C4-2B (cell line): ENCODE results near the gene OPRL1.

ENCODE experiments used
- CTCF ChIP-seq: fragments of 450-650 bp; conservative IDR thresholded peaks from 2 replicates; pipeline ENCODE4 v1.5.1; 2017; ENCODE audit warnings: mild to moderate bottlenecking
- ZFX ChIP-seq: fragments of 450-650 bp; IDR thresholded peaks from 2 replicates; pipeline ENCODE4 v1.6.1; 2017

GRCh38 chr20:64115171-64115911 is 35.5 kb downstream of the OPRL1 start:
- TF ChIP-seq CTCF: no peak
- TF ChIP-seq ZFX: no peak
